HG03558 (cell line): Measurements from ENCODE around the gene STX12.
A peak's percentile ranks its signal among the peaks of the same experiment; 100 is the strongest.
"Not testable (repeated sequence)": the region's sequence is repeated elsewhere in the genome, so short reads cannot be mapped to it uniquely, and the experiment has no call there.

Experiments
- ATAC-seq: cut with Tn5 transposase; IDR thresholded peaks from one replicate; pipeline ENCODE4 v1.9.1; 2021; ENCODE audit warnings: moderate number of reproducible peaks; ENCODE audit not compliant: unreplicated experiment; ENCODE audit errors: extremely low read depth

The STX12 gene

DNA sequence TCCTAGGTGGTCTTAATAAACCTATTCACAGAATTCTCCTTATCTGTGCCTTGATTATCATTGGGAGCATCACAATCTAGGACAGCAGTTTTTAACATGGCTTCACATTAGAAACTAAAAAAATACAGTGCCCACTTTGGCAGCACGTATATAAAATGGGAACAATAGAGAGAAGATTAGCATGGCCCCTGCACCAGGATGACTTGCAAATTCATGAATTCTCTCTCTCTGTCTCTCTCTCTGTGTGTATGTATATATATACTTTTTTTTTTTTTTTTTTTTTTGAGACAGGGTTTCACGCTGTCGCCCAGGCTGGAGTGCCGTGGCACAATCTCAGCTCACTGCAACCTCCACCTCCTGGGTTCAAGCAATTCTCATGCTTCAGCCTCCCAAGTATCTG is 51.4 kb downstream of the STX12 start:
- ATAC-seq, result no peak

DNA sequence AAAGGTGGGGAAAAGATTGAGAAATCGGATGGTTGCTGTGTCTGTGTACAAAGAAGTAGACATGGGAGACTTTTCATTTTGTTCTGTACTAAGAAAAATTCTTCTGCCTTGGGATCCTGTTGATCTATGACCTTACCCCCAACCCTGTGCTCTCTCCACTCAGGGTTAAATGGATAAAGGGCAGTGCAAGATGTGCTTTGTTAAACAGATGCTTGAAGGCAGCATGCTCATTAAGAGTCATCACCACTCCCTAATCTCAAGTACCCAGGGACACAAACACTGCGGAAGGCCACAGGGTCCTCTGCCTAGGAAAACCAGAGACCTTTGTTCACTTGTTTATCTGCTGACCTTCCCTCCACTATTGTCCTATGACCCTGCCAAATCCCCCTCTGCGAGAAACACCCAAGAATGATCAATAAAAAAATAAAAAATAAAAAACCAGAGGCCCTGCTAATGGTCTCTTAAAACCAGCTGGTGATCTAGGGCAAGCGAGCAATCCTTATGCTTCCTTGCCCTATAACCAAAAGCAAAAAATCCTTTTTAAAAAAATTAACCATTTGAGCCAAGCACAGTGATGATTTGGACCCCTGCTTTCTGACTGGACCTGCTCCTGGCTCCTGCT is 56.4 kb downstream of the STX12 start:
- ATAC-seq, result not testable (repeated sequence)

DNA sequence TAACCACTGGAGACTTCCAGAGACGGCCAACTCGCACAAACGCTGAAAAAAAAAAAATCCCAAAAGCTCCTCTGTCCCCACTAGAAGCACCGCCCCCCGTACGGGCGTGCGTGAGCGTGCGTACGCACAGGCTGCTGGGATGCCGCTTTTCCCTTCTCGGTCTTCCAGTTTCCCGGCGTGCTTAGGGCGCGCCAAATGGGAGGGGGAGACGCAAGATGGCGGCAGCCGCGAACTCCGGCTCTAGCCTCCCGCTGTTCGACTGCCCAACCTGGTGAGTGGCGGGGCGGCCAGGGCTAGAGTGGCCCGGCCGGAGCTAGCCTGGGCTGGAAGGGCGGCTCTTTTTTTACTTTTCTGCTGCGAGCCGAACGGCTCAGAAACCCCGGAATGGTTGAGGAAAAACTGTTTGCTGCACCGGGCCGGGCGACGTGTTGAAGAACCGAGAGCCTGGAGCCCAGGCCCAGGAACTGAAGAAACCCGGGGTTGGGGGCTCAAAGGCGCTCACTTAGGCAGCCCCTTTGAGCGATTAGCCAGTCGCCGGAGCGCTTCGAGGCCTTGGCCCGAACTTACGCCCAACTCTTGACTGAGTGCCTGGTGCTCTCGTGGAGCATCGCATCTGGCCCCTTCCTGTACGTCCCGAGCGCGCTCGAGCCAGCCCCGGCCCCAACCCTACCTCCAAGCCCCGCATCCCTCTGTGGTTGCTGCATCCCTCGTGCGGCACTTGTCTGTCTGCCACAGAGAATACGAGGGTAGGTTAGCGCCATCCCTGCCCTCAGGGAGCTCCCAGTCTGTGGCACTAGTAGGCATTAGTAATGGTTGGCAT is 57.8 kb downstream of the STX12 start, which contains the start of gene PPP1R8:
PPP1R8 (plus strand) TSS at position 162 of the 820 bp plus-strand sequence; CDS start at position 216, 54 bp downstream.
- peak; percentile 71 for ATAC-seq

- ATAC-seq, result no peak
Measured at GRCh38 chr1:27831568-27832410, 58.8 kb downstream of the STX12 start.

- no peak for ATAC-seq
Measured at GRCh38 chr1:27832762-27833161, 59.7 kb downstream of the STX12 start.

DNA sequence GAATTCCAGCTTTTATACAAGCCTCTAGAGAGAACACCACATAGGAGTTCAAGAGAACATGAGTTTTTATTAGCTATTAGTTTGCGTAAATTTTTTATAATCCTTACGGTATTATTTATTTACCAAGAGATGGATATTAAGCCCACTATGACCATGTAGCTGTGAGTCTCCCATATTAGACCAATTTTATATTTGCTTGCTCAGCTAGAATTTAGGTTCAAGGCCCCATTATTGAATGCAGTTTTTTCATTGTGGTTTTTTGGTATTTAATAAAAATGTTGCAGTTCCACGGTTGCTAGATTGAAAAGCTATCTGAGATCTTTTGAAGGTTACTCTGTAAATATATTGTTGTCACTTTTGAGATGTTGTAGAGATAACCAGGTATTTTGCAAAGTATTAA is 60.5 kb downstream of the STX12 start:
- no peak for ATAC-seq

DNA sequence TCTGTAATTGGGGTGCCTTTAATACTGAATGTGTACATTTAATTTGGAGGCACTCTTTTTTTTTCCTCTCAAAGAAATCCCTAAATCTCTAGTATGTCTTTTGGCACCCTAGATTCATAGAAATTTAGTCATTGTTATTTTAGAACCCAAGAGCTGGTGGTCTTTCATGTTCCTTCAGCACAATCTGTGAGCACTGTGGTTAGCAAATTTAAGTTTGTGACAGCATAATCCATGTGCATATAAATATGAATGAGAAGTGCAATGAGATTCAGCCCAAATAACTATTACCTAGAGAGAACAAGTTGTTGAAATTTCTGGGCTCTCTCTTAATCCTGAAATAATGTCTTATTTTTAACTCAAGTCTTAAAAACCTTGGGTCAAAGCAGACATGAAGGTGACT is 62.0 kb downstream of the STX12 start:
- ATAC-seq, result no peak

DNA sequence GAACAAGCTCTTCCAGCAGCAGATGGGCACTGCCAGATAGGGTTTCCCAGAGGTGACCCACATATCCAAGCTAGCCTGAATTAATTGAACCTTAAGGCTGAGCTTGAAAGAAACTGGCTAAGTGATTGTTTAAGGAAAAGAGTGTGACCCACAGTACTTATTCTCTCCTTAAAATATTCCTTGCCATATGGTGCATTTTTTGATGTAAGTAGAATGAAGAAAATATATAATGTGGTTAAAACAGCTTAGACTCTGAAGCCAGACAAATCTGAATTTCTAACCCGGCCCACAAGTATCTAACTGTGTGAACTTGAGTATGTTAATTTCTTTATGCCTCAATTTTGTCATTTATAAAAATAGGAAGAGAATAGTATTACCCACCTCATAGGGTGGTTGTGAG is 62.5 kb downstream of the STX12 start:
- no peak for ATAC-seq

DNA sequence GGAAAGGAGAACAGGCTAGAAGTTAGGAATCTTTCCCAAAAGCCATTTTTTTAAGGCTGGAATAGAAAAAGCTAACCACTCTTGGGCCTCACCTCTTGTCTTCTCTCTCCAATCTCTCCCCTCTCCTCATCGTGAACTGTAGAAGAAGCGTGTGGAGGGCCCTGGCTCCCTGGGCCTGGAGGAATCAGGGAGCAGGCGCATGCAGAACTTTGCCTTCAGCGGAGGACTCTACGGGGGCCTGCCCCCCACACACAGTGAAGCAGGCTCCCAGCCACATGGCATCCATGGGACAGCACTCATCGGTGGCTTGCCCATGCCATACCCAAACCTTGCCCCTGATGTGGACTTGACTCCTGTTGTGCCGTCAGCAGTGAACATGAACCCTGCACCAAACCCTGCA is 76.9 kb downstream of the STX12 start:
- ATAC-seq, result no peak

DNA sequence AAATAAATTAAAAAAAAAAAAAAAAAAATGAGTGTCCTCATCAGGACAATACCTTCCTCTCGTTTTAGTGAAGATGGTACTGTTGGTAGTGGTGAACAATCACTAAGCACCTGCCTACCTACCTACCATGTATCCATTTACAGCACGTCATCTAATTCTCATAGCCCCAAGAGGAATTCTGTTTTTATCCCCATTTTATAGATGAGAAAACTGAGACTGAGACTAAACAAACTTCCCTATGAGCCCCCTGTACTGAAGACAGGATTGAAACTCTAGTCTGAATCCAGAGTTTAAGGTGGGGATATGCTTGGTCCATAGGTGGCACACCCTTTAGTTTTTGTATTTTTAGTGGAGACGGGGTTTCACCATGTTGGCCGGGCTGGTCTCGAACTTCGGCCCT is 82.1 kb downstream of the STX12 start:
- no peak for ATAC-seq

DNA sequence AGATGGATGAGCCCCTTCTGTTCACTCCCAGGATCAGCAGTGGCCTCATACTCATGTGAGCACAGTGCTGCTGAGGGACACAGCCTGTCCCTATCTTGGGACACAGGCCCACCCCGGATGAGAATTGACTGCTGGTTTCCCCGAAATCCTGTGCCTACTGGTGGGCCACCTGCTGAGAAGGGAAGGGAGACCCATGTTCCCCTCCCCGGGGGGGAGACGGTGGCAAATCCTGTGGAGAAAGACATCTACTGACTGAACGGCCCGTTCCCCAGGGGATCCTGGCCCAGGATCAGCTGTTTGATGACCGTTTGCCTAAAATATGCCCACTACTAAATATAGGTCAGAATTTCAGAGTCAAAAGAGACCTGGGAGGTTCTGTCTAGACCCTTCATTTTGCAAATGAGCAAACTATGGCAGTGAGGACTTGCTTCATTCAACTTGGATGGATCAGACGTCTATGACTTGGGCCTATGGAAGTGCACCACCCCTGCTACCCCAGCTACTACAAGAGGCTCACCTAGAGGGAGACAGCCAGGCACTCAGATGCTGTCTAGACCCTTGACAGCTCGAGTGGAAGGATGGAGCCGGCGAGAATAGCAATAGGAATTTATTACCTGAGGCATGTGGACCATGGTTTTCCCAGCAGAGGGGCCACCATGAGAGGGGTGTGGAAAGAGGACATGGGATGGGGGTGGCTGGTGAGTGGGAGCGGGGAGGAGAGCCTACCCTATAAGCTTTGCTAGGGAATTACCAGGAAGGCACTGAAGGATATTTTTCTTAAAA is 83.7 kb downstream of the STX12 start:
- ATAC-seq, result no peak

GRCh38 chr1:27857552-27857951 is 84.5 kb downstream of the STX12 start:
- not testable (repeated sequence) for ATAC-seq

GRCh38 chr1:27858072-27858948 is 85.3 kb downstream of the STX12 start:
- ATAC-seq, result no peak

DNA sequence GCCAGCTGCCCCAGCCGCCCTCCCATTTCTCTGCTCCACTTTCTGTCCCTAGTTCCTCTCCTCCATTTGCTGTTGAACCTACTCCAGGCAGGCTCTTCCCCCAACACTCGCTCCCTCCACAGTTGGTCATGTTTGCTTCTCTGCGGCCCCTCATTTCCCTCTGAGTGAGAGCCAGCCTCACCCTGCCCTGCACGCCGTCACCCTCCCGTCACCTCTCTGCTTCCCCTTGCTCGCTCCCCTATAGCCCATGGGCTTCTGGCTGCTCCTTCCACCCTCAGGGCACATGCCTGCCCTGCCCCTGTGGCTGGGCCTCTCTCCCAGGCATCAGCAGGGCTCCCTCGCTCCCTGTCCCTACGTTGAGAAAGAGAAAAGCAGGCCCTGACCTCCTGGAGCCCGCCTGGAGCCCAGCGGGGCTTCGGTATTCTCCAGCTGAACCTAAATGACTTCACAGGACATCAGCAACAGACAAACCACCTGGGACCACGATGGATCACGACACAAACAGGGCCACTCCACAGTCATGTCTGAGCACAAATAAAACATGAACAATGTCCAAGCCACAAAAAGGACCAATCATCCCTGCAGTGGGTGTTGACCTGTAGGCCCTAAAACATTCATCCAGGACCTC is 86.0 kb downstream of the STX12 start:
- ATAC-seq, result no peak

DNA sequence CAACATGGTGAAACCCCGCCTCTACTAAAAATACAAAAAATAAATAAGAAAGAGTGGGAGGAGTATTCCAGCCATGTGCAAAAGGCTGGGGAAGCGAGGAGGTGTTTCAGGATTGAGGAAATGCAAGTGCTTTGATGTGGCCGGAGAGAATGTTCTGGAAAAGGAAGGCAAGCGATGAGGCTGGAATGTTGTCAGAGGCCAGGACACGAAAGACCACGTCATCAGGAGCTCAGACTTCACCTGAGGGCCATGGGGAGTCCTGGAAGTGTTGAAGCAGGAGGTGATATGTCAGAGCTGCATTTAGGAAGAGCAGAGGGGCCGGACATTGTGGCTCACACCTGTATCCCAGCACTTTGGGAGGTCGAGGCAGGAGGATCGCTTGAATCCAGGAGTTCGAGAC is 88.4 kb downstream of the STX12 start:
- ATAC-seq, result no peak

GRCh38 chr1:27862004-27862403 is 89.0 kb downstream of the STX12 start:
- no peak for ATAC-seq

DNA sequence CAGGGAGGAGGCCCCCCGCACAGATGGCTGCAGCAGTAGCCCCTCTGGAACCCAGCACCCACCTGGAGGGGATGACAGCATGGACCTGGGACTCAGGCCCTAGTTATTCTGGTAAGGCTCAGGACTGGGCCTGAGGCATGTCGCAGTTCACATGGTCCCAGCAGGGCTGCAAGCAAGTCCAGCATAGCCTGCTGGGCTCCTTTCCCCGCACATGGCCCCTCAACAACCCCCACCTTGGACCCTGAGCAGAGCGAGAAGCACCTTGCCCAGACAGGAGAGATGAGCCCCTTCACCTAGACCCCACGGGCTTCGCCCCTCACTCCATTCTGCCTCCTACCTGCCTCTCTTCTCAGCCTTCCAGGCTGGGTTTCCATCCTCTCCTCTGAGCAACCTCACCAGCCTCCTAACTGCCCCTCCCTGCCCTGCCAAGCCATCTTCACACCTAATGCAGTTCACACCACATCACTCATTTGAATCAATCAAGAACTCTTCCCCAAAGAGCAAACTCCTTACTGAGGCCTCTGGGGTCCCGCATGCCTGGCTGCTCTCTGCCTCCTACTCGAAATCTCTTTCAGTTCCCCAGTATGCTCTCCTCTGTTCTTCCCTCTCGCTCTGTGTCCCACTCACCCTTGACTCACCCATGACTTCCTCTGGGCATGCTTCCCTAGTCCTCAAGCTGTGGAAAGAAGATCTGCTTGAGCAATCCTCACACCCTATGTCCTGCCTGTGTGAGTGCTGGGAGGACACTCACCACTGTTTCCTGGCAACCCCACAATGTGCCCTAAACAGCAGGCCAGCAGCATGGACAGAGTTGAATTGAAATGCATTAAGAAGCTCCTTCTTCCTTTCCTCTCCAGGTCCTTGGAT is 89.9 kb downstream of the STX12 start:
- ATAC-seq, result no peak

- ATAC-seq, result no peak
Measured at GRCh38 chr1:27863538-27863915, 90.5 kb downstream of the STX12 start.
